ENCODE results near the gene C6orf47.
"Not testable (repeated sequence)": the region's sequence is repeated elsewhere in the genome, so short reads cannot be mapped to it uniquely, and the experiment has no call there.

The C6orf47 gene, protein sequence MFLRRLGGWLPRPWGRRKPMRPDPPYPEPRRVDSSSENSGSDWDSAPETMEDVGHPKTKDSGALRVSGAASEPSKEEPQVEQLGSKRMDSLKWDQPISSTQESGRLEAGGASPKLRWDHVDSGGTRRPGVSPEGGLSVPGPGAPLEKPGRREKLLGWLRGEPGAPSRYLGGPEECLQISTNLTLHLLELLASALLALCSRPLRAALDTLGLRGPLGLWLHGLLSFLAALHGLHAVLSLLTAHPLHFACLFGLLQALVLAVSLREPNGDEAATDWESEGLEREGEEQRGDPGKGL

GRCh38 chr6:31660381-31661261 is at the start of gene C6orf47:
C6orf47 (minus strand) TSS chr6:31660778; CDS start chr6:31659947, 831 bp downstream.
- no peak for TF ChIP-seq CTCF (IDR thresholded peaks at IDR 0.05; ENCODE audit: low read depth, low read length)

GRCh38 chr6:31709157-31709556 is 48.6 kb upstream of the C6orf47 start:
- H3K4me3 ChIP-seq (ENCODE audit: low read depth, low read length): not testable (repeated sequence)

More at GRCh38 chr6:31660381-31661261, at the start of gene C6orf47:
- peak within 1 kb of the TSS; percentile 93 for H3K4me3 ChIP-seq (ENCODE audit: low read depth, low read length)

GRCh38 chr6:31708224-31708623 is 47.6 kb upstream of the C6orf47 start:
- no peak for TF ChIP-seq CTCF (IDR thresholded peaks at IDR 0.05; ENCODE audit: low read depth, low read length)
- no peak overlapping the region for H3K4me3 ChIP-seq (ENCODE audit: low read depth, low read length)

DNA sequence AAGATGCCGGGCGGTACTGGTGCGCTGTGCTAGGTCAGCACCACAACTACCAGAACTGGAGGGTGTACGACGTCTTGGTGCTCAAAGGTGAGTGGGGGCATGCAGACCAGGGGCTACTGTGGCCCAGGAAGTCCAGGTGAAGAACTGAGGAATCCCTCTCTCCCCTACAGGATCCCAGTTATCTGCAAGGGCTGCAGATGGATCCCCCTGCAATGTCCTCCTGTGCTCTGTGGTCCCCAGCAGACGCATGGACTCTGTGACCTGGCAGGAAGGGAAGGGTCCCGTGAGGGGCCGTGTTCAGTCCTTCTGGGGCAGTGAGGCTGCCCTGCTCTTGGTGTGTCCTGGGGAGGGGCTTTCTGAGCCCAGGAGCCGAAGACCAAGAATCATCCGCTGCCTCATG is 47.1 kb upstream of the C6orf47 start:
- TF ChIP-seq CTCF (IDR thresholded peaks at IDR 0.05; ENCODE audit: low read depth, low read length): no peak
- no peak overlapping the region for H3K4me3 ChIP-seq (ENCODE audit: low read depth, low read length)

- no peak for TF ChIP-seq CTCF (IDR thresholded peaks at IDR 0.05; ENCODE audit: low read depth, low read length)
- no peak within 1 kb of the TSS for H3K4me3 ChIP-seq (ENCODE audit: low read depth, low read length)
Observed at GRCh38 chr6:31706599-31706998, 46.0 kb upstream of the C6orf47 start, which contains the start of gene LY6G6F. LY6G6F (plus strand) TSS chr6:31706866; CDS start chr6:31706907, 41 bp downstream.

DNA sequence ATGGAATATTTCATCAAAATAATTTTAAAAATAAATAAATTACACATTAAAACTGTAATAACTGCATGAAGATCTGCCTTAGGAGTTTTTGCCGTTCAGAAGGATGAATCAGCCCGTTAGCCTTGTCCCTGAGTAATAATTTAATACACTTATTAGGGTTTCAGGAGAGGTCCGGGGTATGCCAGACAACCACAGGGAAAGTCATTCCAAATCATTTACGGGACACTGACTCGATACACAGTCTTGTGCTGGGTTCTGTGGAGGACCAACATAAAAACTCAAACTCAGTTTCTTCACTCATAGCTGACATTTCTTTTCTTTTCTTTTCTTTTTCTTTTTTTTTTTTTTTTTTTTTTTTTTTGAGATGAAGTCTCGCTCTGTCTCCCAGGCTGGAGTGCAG is 45.4 kb upstream of the C6orf47 start:
- no peak for TF ChIP-seq CTCF (IDR thresholded peaks at IDR 0.05; ENCODE audit: low read depth, low read length)
- H3K4me3 ChIP-seq (ENCODE audit: low read depth, low read length): no peak overlapping the region

GRCh38 chr6:31702819-31703716 is 42.5 kb upstream of the C6orf47 start, which contains the start of gene ABHD16A:
ABHD16A (minus strand) TSS chr6:31703324; CDS start chr6:31703281, 43 bp downstream.
- no peak for TF ChIP-seq CTCF (IDR thresholded peaks at IDR 0.05; ENCODE audit: low read depth, low read length)
- peak within 1 kb of the TSS; percentile 91 for H3K4me3 ChIP-seq (ENCODE audit: low read depth, low read length)
